IPS-18c (cell line): ENCODE results near the gene PDSS2.
"Not testable (repeated sequence)": the region's sequence is repeated elsewhere in the genome, so short reads cannot be mapped to it uniquely, and the experiment has no call there.

ENCODE experiments used
- H3K4me3 ChIP-seq: 2 replicates; pipeline ENCODE4 v1.7.0; 2013; ENCODE audit warnings: low read depth, mild to moderate bottlenecking, low read length, moderate library complexity; ENCODE audit not compliant: insufficient read depth
- H3K9me3 ChIP-seq: one replicate; pipeline ENCODE4 v1.6.1; 2013; ENCODE audit warnings: mild to moderate bottlenecking, low read length, moderate library complexity; ENCODE audit not compliant: control insufficient read depth, insufficient read depth

PDSS2 gene

DNA sequence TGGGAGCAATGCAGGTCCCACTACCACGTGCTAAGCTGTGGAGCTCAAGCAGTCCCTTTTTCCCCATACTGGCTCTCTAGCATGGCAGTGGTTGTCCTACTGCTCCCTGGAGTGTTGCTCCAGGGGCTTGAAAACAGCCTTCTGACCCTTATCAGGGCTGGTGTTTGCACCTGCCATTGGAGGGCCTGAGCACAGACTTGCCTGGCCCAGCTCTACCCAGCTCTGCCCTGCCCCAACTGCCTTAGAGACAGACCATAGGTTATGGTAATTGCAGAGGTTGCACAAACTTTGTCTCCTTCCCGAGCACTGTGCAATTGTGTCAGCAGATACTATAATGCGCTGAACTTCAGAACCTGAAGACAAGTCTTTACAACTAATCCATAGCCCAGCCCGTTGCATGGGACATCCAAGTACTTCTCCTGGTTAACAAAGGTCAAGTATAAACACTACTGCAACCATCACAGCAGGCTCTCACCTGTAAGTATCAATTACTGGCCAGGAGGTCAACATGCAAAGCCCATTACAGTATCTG, 58.7 kb downstream of the PDSS2 start:
- Histone ChIP-seq H3K4me3 (no peak overlapping the region), H3K9me3 (peaks cover 3% of the 10 kb centered on the region)

DNA sequence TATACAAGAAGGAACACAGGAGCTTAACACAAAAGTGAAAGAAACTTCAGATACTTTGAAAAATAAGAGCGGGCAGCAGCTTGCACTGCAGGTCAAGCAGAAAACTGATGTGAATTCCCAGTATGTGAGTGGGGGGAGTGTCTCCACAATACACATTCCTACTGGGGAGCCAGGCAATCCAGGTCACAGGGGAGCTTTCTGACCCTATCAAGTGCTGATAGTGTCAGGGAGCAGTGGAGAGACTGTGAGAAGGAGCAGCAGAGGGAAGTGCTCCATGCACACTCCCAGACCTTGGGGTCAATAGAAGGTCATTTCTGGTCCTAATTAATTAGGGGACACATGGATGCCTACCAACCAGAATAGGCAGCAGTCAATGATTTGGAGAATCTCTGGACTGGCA, 59.4 kb downstream of the PDSS2 start:
- Histone ChIP-seq H3K4me3 (no peak overlapping the region), H3K9me3 (peaks cover 3% of the 10 kb centered on the region)

DNA sequence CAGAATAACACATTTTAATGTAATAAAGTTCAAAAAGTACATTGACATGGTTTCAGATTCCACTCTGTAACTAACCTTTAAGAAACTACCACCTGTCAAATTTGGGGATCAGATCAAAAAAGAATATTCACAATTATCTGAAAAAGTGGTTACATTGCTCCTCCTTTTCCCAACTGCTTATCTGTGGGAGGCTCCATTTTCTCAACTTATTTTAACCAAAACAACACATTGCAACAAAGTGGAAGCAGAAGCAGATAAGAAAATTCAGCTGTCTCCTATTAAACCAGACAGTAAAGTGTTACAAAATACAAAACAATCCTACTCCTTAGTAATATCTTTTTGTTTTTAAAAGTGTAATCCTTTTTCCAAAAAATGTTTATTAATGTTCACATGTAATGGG, 61.4 kb downstream of the PDSS2 start:
- Histone ChIP-seq H3K9me3 (peaks cover 3% of the 10 kb centered on the region), H3K4me3 (no peak overlapping the region)

DNA sequence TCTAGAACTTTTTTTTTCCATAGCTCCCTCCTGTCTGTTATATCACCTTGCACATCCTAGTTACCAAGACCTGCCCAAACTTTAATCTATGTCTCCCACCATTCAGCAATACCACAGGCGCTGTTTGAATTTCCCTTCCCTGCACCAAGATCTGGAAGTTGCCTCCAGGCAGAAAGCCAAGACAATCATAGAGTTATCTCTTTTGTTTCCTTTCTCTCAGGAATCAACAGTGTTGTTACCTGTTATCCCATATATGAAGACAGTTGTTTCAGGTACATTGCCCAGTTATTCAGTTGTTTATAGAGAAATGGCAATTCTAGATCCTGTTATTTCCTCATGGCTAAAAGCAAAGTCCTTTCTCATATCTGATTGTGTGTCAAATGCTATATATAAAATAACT, 63.2 kb downstream of the PDSS2 start:
- H3K4me3 ChIP-seq: no peak overlapping the region
- H3K9me3 ChIP-seq: no peaks in the 10 kb centered on the region

DNA sequence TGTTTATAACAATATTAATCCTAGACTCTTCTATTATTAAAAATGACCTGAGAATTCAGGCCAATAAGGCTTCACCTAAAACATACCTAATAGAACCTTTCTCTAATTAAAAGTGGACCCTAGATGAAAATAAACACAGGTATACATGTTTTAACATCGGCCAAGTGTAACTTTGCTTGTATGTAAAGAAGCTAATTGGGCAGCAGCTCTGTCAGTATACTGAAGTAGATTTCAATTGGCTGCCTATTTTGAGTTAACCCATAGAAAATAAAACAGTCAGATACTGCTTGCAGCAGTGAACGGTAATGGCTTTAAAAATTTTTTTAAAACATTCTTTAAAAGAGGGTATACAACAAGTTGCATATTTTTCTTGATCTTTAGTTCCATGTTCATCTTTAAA, 67.3 kb downstream of the PDSS2 start:
- no peaks in the 10 kb centered on the region for H3K9me3 ChIP-seq

DNA sequence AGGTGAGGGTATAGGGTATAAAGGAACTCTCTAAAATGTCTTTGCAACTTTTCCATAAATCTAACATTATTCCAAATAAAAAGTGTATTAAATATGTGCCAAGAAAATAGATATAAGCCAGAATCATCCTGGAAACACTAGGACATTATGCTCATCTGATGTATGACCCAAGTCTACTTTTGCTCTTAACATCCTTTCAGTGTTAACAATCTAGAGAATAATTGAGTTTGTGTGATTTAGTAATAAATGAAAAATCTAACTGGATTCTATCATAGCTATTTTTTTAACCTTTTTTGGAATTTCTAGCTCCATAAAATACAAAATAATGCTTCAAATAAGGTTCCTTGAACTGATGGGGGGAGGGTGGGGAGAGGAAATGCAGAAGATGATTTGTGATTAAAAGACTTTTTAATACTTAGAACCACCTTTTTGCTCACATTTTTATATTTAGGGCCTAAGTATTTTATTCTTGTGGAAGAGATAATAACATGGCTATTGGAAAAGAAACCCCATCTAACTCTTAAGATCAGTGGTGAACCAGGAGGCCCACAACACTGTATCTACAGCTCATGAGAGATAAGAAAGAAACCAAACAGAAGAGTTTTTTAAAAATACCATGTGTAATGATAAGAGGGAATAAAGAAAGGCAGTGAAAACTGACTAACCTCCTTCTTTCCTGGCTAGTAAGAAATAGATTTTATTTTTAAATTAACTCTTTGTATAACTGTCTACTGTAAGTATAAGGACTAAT, 68.5 kb downstream of the PDSS2 start:
- H3K4me3 ChIP-seq: no peak overlapping the region

More for the DNA sequence above, 67.3 kb downstream of the PDSS2 start:
- no peak overlapping the region for H3K4me3 ChIP-seq

DNA sequence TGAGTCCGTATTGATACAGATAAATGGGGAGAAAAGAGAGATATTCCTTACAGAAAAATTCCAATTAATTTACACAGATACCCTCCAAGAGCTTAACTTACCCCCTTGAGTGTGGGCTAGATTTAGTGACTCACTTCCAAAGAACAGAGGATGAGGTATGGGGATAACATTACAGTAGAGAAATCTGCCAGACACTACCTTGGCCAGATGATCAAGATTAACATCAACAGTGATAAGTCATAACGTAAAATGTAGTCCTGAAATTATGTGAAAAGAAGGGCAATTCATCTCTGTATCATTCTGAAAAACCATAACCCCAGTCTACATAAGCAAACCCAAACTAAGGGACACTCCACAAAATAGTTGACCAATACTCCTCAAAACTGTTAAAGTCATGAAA, 69.3 kb downstream of the PDSS2 start:
- H3K9me3 ChIP-seq: no peaks in the 10 kb centered on the region
- H3K4me3 ChIP-seq: no peak overlapping the region

More for the DNA sequence above, 68.5 kb downstream of the PDSS2 start:
- H3K9me3 ChIP-seq: no peaks in the 10 kb centered on the region

DNA sequence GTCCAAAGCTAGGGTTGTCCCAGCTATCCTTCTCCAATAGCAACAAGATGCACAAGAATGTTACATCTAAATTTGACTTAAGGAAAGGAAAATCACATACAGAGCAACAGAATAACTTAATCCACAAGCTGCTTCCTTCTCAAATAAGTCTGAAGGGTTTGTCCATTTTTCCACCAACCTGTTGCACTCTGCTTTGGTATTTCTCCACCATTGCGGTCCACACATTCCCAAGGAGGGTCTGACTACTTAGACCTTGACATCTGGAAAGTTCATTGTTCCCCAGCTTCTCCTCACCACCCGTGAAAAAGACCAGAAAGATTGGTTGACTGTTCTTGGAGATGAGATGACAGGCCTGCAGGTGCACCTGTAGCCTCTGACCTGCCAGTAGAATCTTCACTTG, 72.5 kb downstream of the PDSS2 start:
- no peak overlapping the region for H3K4me3 ChIP-seq
- H3K9me3 ChIP-seq: no peaks in the 10 kb centered on the region

DNA sequence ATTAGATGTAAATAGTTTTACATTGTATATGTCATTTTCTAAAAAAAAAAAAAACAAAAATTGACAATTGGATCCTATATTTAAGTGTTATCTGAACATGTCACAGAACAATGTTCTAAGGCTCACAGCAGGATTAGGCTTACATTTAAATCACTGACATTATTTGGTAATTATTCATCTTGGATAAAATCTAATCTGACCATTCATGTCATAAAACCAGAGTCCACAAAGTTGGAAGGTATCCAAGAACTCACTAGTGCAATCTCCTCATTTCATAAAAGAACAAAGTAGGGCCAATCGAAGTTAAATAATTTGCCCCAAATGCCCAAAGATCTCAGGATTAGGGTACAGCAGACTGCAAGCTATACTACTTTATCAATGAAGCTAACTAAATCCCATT, 73.0 kb downstream of the PDSS2 start:
- no peaks in the 10 kb centered on the region for H3K9me3 ChIP-seq
- H3K4me3 ChIP-seq: no peak overlapping the region

DNA sequence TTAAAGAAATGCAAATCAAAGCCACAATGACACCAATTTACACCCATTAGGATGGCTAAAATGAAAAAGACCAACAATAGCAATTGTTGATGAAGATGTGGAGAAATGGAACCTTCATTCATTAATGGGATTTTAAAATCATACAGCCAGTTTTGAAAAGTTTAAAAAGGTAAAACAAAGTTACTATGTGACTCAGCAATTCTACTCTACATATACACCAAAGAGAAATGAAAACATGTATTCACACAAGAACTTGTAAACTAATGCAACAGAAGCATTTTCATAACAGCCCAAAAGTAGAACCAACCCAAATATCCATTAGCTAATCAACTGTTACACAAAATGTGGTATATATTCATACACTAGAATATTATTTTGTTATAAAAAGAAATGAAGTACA, 75.7 kb downstream of the PDSS2 start:
- Histone ChIP-seq H3K9me3 (no peaks in the 10 kb centered on the region), H3K4me3 (no peak overlapping the region)

DNA sequence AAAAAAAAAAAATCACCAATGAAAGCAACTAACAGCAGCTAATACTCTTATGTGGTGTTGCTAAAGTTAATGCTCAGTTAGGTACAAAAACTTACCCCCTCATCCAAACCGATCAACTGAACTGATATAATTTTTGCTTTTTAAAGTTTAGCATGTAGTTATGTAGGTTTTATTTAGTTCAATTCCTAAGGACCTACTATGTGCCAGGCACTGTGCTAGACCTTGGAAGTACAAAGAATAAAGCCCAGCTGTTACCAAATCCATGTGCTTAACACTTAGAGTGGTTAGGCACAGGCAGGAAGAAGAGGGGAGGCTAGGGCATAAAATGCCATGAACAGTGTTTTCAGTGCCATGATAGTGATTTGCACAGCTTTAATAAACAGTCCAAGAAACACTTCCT, 85.1 kb downstream of the PDSS2 start:
- Histone ChIP-seq H3K4me3 (no peak overlapping the region), H3K9me3 (no peaks in the 10 kb centered on the region)

DNA sequence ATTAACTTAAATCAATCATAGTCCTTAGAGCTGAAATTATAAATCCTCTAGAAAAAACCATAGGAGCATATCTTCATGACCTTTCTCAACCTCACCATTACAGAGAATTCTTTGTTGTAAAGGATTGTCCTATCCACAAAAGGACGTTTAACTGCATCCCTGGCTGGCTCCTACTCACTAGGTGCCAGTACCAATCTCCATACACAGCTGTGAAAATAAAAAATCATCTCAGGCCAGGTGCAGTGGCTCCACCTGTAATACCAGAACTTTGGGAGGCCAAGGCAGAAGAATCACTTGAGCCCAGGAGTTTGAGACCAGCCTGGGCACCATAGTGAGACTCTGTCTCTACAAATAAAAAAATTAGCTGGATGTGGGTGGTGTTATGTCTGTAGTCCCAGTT, 89.9 kb downstream of the PDSS2 start:
- no peak overlapping the region for H3K4me3 ChIP-seq
- no peaks in the 10 kb centered on the region for H3K9me3 ChIP-seq

DNA sequence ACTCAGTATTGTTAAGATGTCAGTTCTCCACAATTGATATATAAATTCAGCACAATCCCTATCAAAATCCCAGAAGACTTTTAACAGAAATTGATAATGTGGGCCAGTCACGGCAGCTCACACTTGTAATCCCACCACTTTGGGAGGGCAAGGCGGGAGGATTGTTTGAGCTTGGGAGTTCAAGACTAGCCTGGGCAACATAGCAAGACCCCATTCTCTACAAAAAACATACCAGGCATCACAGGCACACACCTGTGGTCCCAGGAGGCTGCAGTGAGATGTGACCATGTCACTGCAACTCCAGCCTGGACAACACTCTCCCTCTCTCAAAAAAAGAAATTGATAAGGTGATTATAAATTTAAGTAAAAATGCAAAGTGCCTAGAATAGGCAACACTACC, 90.9 kb downstream of the PDSS2 start:
- Histone ChIP-seq H3K4me3 (no peak overlapping the region), H3K9me3 (no peaks in the 10 kb centered on the region)

DNA sequence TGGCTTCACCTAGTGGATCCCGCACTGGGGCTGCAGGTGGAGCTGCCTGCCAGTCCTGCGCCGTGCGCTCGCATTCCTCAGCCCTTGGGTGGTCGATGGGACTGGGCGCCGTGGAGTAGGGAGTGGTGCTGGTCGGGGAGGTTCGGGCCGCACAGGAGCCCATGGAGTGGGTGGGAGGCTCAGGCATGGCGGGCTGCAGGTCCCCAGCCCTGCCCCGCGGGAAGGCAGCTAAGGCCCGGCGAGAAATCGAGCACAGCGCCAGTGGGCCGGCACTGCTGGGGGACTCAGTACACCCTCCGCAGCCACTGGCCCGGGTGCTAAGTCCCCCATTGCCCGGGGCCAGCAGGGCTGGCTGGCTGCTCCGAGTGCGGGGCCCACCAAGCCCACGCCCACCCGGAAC, 95.2 kb downstream of the PDSS2 start:
- H3K4me3 ChIP-seq, H3K9me3 ChIP-seq: not testable (repeated sequence)

DNA sequence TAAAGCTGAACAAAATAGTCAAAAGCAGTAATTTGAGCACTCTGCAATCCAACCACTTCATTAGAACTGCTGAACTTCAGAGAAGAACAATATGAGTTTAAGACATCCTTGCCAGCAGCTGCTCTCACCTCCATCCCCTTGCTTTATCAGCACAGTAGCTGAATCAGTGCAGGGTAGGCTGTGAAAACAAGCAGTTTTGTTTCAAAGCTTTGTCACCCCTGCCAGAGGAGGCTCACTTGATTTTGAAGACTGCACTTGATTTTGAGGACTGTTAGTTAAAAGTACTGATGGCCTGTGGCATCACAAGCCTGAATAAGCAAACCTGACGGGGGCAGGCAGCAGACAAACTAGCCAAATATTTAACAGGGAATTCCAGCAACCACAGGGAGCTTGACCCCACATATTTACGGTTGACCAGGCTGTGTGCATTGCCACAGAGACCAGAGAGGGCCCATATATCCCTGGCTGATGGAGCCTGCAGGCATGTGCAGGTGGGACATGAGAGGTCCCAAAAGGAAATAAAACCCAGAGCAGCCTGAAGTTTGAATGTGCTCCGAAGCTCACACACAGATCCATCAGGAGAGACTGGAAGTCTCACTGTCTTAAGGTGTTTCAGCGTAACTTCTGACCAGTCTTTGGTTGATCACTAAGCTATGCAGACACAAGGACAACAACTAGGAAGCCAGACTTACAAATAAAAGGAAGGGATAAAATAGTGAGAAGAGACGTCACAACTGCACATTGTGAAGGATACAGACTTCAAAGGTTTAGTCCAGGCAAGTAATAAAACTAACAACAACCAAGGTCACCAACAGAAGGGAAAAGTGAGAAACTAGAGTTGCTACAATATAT, 97.4 kb downstream of the PDSS2 start:
- no peaks in the 10 kb centered on the region for H3K9me3 ChIP-seq
- no peak overlapping the region; the same call in 1 of the 2 replicates for H3K4me3 ChIP-seq

DNA sequence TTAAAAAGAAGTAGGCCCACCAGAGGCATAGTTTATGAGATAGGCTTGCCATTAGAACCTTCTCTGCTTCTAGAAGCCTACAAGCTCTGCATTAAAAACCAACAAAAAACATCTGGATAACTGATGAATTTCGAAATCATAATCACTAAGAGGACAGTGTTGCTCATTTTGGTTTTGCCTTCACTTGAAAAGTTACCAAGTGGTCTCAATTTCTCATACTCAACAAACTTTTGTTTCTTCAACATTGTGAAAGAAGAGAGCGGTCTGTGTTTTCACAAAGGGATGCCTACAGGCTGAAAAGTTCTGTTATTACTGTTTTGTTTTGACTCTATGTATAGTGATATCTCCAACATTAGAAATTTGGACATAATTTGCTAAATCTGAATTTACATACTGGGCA, 98.9 kb downstream of the PDSS2 start:
- no peak overlapping the region for H3K4me3 ChIP-seq

DNA sequence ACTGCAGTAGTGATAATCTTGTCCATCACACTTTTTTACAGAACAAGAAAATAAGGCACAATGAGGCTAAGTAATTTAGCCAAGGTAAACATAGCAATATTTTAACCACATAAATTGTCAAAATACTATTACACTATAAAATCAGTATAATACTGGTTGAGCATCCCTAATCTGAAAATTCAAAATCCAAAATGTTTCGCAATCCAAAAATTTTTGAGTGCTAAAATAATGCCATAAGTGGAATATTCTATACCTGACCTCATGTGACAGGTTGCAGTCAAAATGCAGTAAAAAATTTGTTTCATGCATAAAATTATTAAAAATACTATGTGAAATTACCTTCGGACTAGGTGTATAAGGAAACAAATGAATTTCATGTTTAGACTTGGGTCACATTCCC, 101.5 kb downstream of the PDSS2 start:
- Histone ChIP-seq H3K4me3 (no peak overlapping the region), H3K9me3 (no peaks in the 10 kb centered on the region)

More for the DNA sequence above, 98.9 kb downstream of the PDSS2 start:
- no peaks in the 10 kb centered on the region for H3K9me3 ChIP-seq

DNA sequence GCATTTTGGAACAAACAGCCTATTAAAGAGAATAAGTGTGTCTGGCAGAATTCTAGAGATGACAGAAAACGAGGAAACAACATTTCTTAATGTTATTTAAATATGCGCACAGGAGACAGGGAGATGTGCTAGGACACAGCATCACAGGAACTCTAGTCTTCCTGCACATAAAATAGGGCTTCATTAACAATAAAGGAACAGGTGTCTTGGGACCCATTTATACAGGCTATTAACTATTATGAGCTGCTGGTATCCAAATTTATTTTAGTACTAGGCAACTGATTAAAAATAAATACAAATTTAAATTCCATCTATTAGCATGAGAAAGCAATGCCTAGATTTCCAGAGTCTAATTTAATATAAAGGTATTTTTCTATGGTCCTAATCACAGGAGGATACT, 102.3 kb downstream of the PDSS2 start:
- no peaks in the 10 kb centered on the region for H3K9me3 ChIP-seq
- H3K4me3 ChIP-seq: no peak overlapping the region
